Liver (tissue), 9 donors: Measurements from ENCODE around the gene NR0B2. TPM values are rescaled to one million over a fixed set of nuclear protein-coding genes. Genes with fewer than 3 reads are reported as not detected.

Experiments used
- DNase-seq: peaks from one replicate; pipeline ENCODE4 v3.0.0-alpha.2; 2017; ENCODE audit warnings: low spot score
- H3K27ac ChIP-seq, 2 donors: one replicate each; pipeline ENCODE4 v1.7.0; 2013; ENCODE audit warnings: inconsistent platforms in 2 of 2, low read length in 2 of 2, control low read depth in 1 of 2, low read depth in 1 of 2, mild to moderate bottlenecking in 1 of 2
- H3K27me3 ChIP-seq, 4 donors: one replicate each; pipeline versions ENCODE4 v1.6.1 to v1.7.0; 2013; ENCODE audit warnings: low read length in 3 of 4, inconsistent platforms in 1 of 4, mild to moderate bottlenecking in 1 of 4, moderate library complexity in 1 of 4; ENCODE audit not compliant: control insufficient read depth in 4 of 4, insufficient read depth in 4 of 4
- H3K36me3 ChIP-seq, 4 donors: one replicate each; pipeline versions ENCODE4 v1.6.1 to v1.7.0; 2013; ENCODE audit warnings: low read length in 3 of 4, mild to moderate bottlenecking in 3 of 4, low read depth in 1 of 4, moderate library complexity in 1 of 4; ENCODE audit not compliant: control insufficient read depth in 4 of 4, insufficient read depth in 3 of 4
- H3K4me1 ChIP-seq, 4 donors: one replicate each; pipeline versions ENCODE4 v1.6.1 to v1.7.0; 2013; ENCODE audit warnings: low read length in 3 of 4, mild to moderate bottlenecking in 3 of 4, moderate library complexity in 1 of 4; ENCODE audit not compliant: control insufficient read depth in 4 of 4, insufficient read depth in 4 of 4
- H3K4me3 ChIP-seq, 3 donors: one replicate each; pipeline versions ENCODE4 v1.6.1 to v1.7.0; 2013; ENCODE audit warnings: low read length in 3 of 3, control low read depth in 1 of 3, low read depth in 1 of 3, mild to moderate bottlenecking in 1 of 3
- H3K9ac ChIP-seq, 2 donors: one replicate each; pipeline ENCODE4 v1.7.0; 2013; ENCODE audit warnings: low read length in 2 of 2, mild to moderate bottlenecking in 2 of 2, moderate library complexity in 2 of 2, control low read depth in 1 of 2, low read depth in 1 of 2
- H3K9me3 ChIP-seq, 4 donors: one replicate each; pipeline versions ENCODE4 v1.6.1 to v1.7.0; 2013; ENCODE audit warnings: low read length in 3 of 4; ENCODE audit not compliant: control insufficient read depth in 4 of 4
- EGR1 ChIP-seq, 2 donors: IDR thresholded peaks; 2 replicates each; pipeline ENCODE4 v1.6.1; 2016 to 2018; ENCODE audit warnings: antibody characterized with exemption in 2 of 2, low read depth in 2 of 2
- FOXA1 ChIP-seq: IDR thresholded peaks from 2 replicates; pipeline ENCODE4 v1.6.1; 2016; ENCODE audit warnings: antibody characterized with exemption
- FOXA2 ChIP-seq: IDR thresholded peaks from 2 replicates; pipeline ENCODE4 v1.6.1; 2016; ENCODE audit warnings: antibody characterized with exemption
- GABPA ChIP-seq, 2 donors: IDR thresholded peaks in 1 of 2; conservative IDR thresholded peaks in 1 of 2; 2 replicates each; pipeline ENCODE4 v1.6.1; 2016; ENCODE audit warnings: antibody characterized with exemption in 2 of 2, mild to moderate bottlenecking in 1 of 2, moderate library complexity in 1 of 2
- HNF4A ChIP-seq, 2 donors: conservative IDR thresholded peaks; 2 replicates each; pipeline ENCODE4 v1.6.1; 2016; ENCODE audit warnings: antibody characterized with exemption in 2 of 2, mild to moderate bottlenecking in 2 of 2
- HNF4G ChIP-seq: IDR thresholded peaks from 2 replicates; pipeline ENCODE4 v1.6.1; 2016; ENCODE audit warnings: antibody characterized with exemption
- JUND ChIP-seq, 2 donors: IDR thresholded peaks; 2 replicates each; pipeline ENCODE4 v1.6.1; 2016; ENCODE audit warnings: antibody characterized with exemption in 2 of 2
- MAX ChIP-seq: IDR thresholded peaks from 2 replicates; pipeline ENCODE4 v1.6.1; 2016; ENCODE audit warnings: antibody characterized with exemption
- NR2F2 ChIP-seq: IDR thresholded peaks from 2 replicates; pipeline ENCODE4 v1.6.1; 2016; ENCODE audit warnings: antibody characterized with exemption
- RAD21 ChIP-seq, 2 donors: IDR thresholded peaks; 2 replicates each; pipeline ENCODE4 v1.6.1; 2016; ENCODE audit warnings: antibody characterized with exemption in 2 of 2, mild to moderate bottlenecking in 2 of 2
- RXRA ChIP-seq, 2 donors: IDR thresholded peaks; 2 replicates each; pipeline ENCODE4 v1.6.1; 2017 to 2018; ENCODE audit warnings: antibody characterized with exemption in 2 of 2, mild to moderate bottlenecking in 1 of 2
- SP1 ChIP-seq: IDR thresholded peaks from 2 replicates; pipeline ENCODE4 v1.6.1; 2018; ENCODE audit warnings: antibody characterized with exemption, mild to moderate bottlenecking
- TAF1 ChIP-seq: conservative IDR thresholded peaks from 2 replicates; pipeline ENCODE4 v1.6.1; 2016; ENCODE audit warnings: antibody characterized with exemption, mild to moderate bottlenecking
- YY1 ChIP-seq: IDR thresholded peaks from 2 replicates; pipeline ENCODE4 v1.6.1; 2016; ENCODE audit warnings: antibody characterized with exemption, mild to moderate bottlenecking
- ZBTB33 ChIP-seq: IDR thresholded peaks from 2 replicates; pipeline ENCODE4 v1.6.1; 2016; ENCODE audit warnings: antibody characterized with exemption
- WGBS: extraction: QIAGEN DNeasy Blood & Tissue Kit; methylation state at CpG from one replicate; pipeline ENCODE4 v1.1.7; 2013; 5-methylcytosine and 5-hydroxymethylcytosine counted together
- polyA plus RNA-seq, 2 donors: library from polyadenylated mRNA; stranded (reverse) in 1 of 2; unstranded in 1 of 2; fragments of 200-250 nt in 1 of 2; fragments of >200 nt in 1 of 2; fragmentation: Nextera tagmentation in 1 of 2; extraction: Ambion mirVana in 1 of 2; gene quantifications; one replicate each; pipeline versions ENCODE4 v1.2.1 to v1.2.3, GENCODE V29; 2013 to 2015
- total RNA-seq, 2 donors: library from RNA; depleted of rRNA; stranded (reverse); fragments of >200 nt; gene quantifications; one replicate each; pipeline ENCODE4 v1.2.3, GENCODE V29; 2014
- TF ChIP-seq, protein P1 (sequence below): IDR thresholded peaks from 2 replicates; pipeline ENCODE4 v1.6.1; 2016; ENCODE audit warnings: antibody characterized with exemption
- TF ChIP-seq, protein P2 (sequence below): IDR thresholded peaks from 2 replicates; pipeline ENCODE4 v1.6.1; 2016; ENCODE audit warnings: antibody characterized with exemption, mild to moderate bottlenecking
- TF ChIP-seq, protein P3 (sequence below): fragments of 150-350 bp; IDR thresholded peaks from 2 replicates; pipeline ENCODE4 v1.5.1; 2017; ENCODE audit warnings: improper control_type of control experiment, low read depth, low read length; ENCODE audit not compliant: missing input control
- donor health status: healthy.
- donor health status: healthy.
- donor health status: healthy.
- donor health status: healthy.
- donor health status: healthy.

NR0B2 gene, protein sequence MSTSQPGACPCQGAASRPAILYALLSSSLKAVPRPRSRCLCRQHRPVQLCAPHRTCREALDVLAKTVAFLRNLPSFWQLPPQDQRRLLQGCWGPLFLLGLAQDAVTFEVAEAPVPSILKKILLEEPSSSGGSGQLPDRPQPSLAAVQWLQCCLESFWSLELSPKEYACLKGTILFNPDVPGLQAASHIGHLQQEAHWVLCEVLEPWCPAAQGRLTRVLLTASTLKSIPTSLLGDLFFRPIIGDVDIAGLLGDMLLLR
- total RNA-seq = 10 to 100 TPM; 15.7 to 24.2 TPM
- 100 to 1,000 TPM in 1 of 2 donors, 10 to 100 TPM in 1; 56.9 to 166 TPM for polyA plus RNA-seq

GRCh38 chr1:26913754-26914619 lies at the start of gene NR0B2:
Gene NR0B2, minus strand, starts transcription at chr1:26913975. Its CDS starts 35 bp downstream, at chr1:26913940.
- H3K4me1 ChIP-seq = peaks cover 3 to 50% (median 32%) of the 10 kb centered on the region in 4 donors
- TF ChIP-seq HNF4A (conservative IDR thresholded peaks at IDR 0.05) (peak; percentile 85 to 91), ZBTB33 (peak; percentile 93), FOXA2 (peak; percentile 86), FOXA1 (peak; percentile 60), GABPA (IDR thresholded peaks at IDR 0.05 in 1 of 2, conservative IDR thresholded peaks at IDR 0.05 in 1 of 2) (peak; percentile 37 to 51), YY1 (peak; percentile 91), EGR1 (IDR thresholded peaks at IDR 0.05; ENCODE audit: low read depth in 2 of 2) (peak; percentile 67 to 80), NR2F2 (peak; percentile 73), JUND (IDR thresholded peaks at IDR 0.05) (peak; percentile 92 to 93), RAD21 (IDR thresholded peaks at IDR 0.05) (peak in 1 of 2 donors; percentile 58), HNF4G (peak; percentile 85), RXRA (IDR thresholded peaks at IDR 0.05) (peak; percentile 98 to 99), TAF1 (peak; percentile 99), SP1 (peak; percentile 99), MAX (peak; percentile 98)
- TF ChIP-seq, protein P1, sequence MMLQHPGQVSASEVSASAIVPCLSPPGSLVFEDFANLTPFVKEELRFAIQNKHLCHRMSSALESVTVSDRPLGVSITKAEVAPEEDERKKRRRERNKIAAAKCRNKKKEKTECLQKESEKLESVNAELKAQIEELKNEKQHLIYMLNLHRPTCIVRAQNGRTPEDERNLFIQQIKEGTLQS = peak; percentile 95
- TF ChIP-seq, protein P2, sequence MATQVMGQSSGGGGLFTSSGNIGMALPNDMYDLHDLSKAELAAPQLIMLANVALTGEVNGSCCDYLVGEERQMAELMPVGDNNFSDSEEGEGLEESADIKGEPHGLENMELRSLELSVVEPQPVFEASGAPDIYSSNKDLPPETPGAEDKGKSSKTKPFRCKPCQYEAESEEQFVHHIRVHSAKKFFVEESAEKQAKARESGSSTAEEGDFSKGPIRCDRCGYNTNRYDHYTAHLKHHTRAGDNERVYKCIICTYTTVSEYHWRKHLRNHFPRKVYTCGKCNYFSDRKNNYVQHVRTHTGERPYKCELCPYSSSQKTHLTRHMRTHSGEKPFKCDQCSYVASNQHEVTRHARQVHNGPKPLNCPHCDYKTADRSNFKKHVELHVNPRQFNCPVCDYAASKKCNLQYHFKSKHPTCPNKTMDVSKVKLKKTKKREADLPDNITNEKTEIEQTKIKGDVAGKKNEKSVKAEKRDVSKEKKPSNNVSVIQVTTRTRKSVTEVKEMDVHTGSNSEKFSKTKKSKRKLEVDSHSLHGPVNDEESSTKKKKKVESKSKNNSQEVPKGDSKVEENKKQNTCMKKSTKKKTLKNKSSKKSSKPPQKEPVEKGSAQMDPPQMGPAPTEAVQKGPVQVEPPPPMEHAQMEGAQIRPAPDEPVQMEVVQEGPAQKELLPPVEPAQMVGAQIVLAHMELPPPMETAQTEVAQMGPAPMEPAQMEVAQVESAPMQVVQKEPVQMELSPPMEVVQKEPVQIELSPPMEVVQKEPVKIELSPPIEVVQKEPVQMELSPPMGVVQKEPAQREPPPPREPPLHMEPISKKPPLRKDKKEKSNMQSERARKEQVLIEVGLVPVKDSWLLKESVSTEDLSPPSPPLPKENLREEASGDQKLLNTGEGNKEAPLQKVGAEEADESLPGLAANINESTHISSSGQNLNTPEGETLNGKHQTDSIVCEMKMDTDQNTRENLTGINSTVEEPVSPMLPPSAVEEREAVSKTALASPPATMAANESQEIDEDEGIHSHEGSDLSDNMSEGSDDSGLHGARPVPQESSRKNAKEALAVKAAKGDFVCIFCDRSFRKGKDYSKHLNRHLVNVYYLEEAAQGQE = peak; percentile 69
- TF ChIP-seq, protein P3, sequence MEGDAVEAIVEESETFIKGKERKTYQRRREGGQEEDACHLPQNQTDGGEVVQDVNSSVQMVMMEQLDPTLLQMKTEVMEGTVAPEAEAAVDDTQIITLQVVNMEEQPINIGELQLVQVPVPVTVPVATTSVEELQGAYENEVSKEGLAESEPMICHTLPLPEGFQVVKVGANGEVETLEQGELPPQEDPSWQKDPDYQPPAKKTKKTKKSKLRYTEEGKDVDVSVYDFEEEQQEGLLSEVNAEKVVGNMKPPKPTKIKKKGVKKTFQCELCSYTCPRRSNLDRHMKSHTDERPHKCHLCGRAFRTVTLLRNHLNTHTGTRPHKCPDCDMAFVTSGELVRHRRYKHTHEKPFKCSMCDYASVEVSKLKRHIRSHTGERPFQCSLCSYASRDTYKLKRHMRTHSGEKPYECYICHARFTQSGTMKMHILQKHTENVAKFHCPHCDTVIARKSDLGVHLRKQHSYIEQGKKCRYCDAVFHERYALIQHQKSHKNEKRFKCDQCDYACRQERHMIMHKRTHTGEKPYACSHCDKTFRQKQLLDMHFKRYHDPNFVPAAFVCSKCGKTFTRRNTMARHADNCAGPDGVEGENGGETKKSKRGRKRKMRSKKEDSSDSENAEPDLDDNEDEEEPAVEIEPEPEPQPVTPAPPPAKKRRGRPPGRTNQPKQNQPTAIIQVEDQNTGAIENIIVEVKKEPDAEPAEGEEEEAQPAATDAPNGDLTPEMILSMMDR = no peak
- DNase-seq = peak; percentile 79
- H3K9me3 ChIP-seq = no peaks in the 10 kb centered on the region
- WGBS = 22% methylated on average over 16 of the region's 16 CpGs
- peak within 1 kb of the TSS; percentile 97 to 99 for H3K27ac ChIP-seq
- no peaks in the 10 kb centered on the region for H3K27me3 ChIP-seq
- H3K9ac ChIP-seq = peak within 1 kb of the TSS; percentile 92 to 96
- peaks cover 0 to 6% (median under 1%) of the 10 kb centered on the region in 4 donors for H3K36me3 ChIP-seq
- H3K4me3 ChIP-seq = peak within 1 kb of the TSS; percentile 79 to 86 (median 82)
